IMR-90 (cell line): Measurements from ENCODE around the gene NRCAM. TPM values are rescaled to one million over a fixed set of nuclear protein-coding genes. Genes with fewer than 3 reads are reported as not detected.

Experiments
- ATAC-seq: fragments of 200-7000 bp; cut with Tn5 transposase; 2 replicates; pipeline ENCODE4 v1.9.1; 2020; ENCODE audit warnings: low read depth, mild to moderate bottlenecking, moderate library complexity
- BruUV-seq: library from RNA; stranded (reverse); fragments of 400-500 nt; replicated peaks from 2 replicates; lab custom pipeline; 2021; lab: Mats Ljungman, UMichigan
- CTCF ChIA-PET: fragments of 300-600 bp; formaldehyde crosslinking; extraction: SDS; loops from one replicate; lab custom pipeline; 2021; ENCODE audit warnings: antibody characterized with exemption; lab: Yijun Ruan, JAX
- POLR2A ChIA-PET: fragments of 300-600 bp; sonication (Branson Sonifier 250); formaldehyde crosslinking; loops from one replicate; lab custom pipeline; 2022; ENCODE audit warnings: antibody characterized with exemption; ENCODE audit not compliant: unreplicated experiment; lab: Charles Lee
- DNase-seq: peaks from one replicate; pipeline ENCODE4 v3.0.0; 2013
- H2AFZ ChIP-seq: replicated peaks from 2 replicates; pipeline ENCODE3; 2013; ENCODE audit warnings: low read length, mild to moderate bottlenecking; ENCODE audit not compliant: poor library complexity
- H2AK5ac ChIP-seq: 2 replicates; pipeline ENCODE4 v1.6.1; 2013; ENCODE audit warnings: low read depth, low read length, inconsistent platforms
- H2AK9ac ChIP-seq: replicated peaks from 2 replicates; pipeline ENCODE3; 2013; ENCODE audit warnings: mild to moderate bottlenecking, low read depth, low read length, moderate library complexity; ENCODE audit not compliant: poor library complexity
- H2BK120ac ChIP-seq: 2 replicates; pipeline ENCODE4 v1.6.1; 2013; ENCODE audit warnings: low read depth, low read length, inconsistent platforms
- H2BK15ac ChIP-seq: 3 replicates; pipeline ENCODE4 v1.6.1; 2013; ENCODE audit warnings: low read depth, low read length, inconsistent platforms
- H2BK20ac ChIP-seq: 2 replicates; pipeline ENCODE4 v1.6.1; 2013; ENCODE audit warnings: low read depth, mild to moderate bottlenecking, inconsistent platforms, low read length, moderate library complexity
- H2BK5ac ChIP-seq: 2 replicates; pipeline ENCODE4 v1.6.1; 2013; ENCODE audit warnings: mild to moderate bottlenecking, low read depth, low read length, inconsistent platforms; ENCODE audit not compliant: poor library complexity, severe bottlenecking
- H3K14ac ChIP-seq: replicated peaks from 2 replicates; pipeline ENCODE4 v1.6.1; 2013; ENCODE audit warnings: low read depth, low read length, inconsistent platforms
- H3K18ac ChIP-seq: 2 replicates; pipeline ENCODE4 v1.6.1; 2013; ENCODE audit warnings: low read depth, low read length, control low read depth
- H3K23ac ChIP-seq: 2 replicates; pipeline ENCODE4 v1.6.1; 2013; ENCODE audit warnings: low read depth, low read length, inconsistent platforms
- H3K27ac ChIP-seq: 2 replicates; pipeline ENCODE4 v1.5.1; 2013; ENCODE audit warnings: mild to moderate bottlenecking, control low read depth, low read length; ENCODE audit not compliant: insufficient read depth
- H3K27me3 ChIP-seq: 2 replicates; pipeline ENCODE4 v1.6.1; 2013; ENCODE audit warnings: low read length; ENCODE audit not compliant: control insufficient read depth, insufficient read depth
- H3K36me3 ChIP-seq: 2 replicates; pipeline ENCODE4 v1.6.1; 2013; ENCODE audit warnings: low read length, mixed read lengths; ENCODE audit not compliant: control insufficient read depth, insufficient read depth
- H3K4ac ChIP-seq: 2 replicates; pipeline ENCODE4 v1.6.1; 2013; ENCODE audit warnings: low read depth, low read length, inconsistent platforms
- H3K4me1 ChIP-seq: 2 replicates; pipeline ENCODE4 v1.6.1; 2013; ENCODE audit warnings: low read length, mixed read lengths; ENCODE audit not compliant: control insufficient read depth, insufficient read depth
- H3K4me2 ChIP-seq: 2 replicates; pipeline ENCODE4 v1.6.1; 2013; ENCODE audit warnings: low read depth, mild to moderate bottlenecking, control low read depth, low read length, moderate library complexity
- H3K4me3 ChIP-seq: 2 replicates; pipeline ENCODE4 v1.5.1; 2013; ENCODE audit warnings: low read depth, mild to moderate bottlenecking, control low read depth, low read length, moderate library complexity; ENCODE audit not compliant: insufficient read depth
- H3K56ac ChIP-seq: 2 replicates; pipeline ENCODE4 v1.6.1; 2013; ENCODE audit warnings: low read length, inconsistent platforms; ENCODE audit not compliant: insufficient read depth; ENCODE audit errors: extremely low read depth
- H3K79me1 ChIP-seq, 2 experiments: 2 replicates each; pipeline ENCODE4 v1.6.1; 2013; ENCODE audit warnings: low read length in 2 of 2, inconsistent platforms in 1 of 2, low read depth in 1 of 2
- H3K9ac ChIP-seq: 2 replicates; pipeline ENCODE4 v1.6.1; 2013; ENCODE audit warnings: low read depth, low read length, control low read depth
- H3K9me1 ChIP-seq: 2 replicates; pipeline ENCODE4 v1.6.1; 2013; ENCODE audit warnings: low read length, inconsistent platforms; ENCODE audit not compliant: insufficient read depth
- H3K9me3 ChIP-seq: 2 replicates; pipeline ENCODE4 v1.6.1; 2013; ENCODE audit warnings: low read length; ENCODE audit not compliant: control insufficient read depth, insufficient read depth
- H4K20me1 ChIP-seq: 2 replicates; pipeline ENCODE4 v1.6.1; 2013; ENCODE audit warnings: low read length, inconsistent platforms; ENCODE audit not compliant: insufficient read depth
- H4K5ac ChIP-seq: 2 replicates; pipeline ENCODE4 v1.6.1; 2013; ENCODE audit warnings: mild to moderate bottlenecking, low read depth, low read length, control low read depth
- H4K8ac ChIP-seq, 2 experiments: 2 replicates each; pipeline ENCODE4 v1.6.1; 2013; ENCODE audit warnings: low read depth in 2 of 2, low read length in 2 of 2, control low read depth in 1 of 2, inconsistent platforms in 1 of 2
- H4K91ac ChIP-seq: 2 replicates; pipeline ENCODE4 v1.6.1; 2013; ENCODE audit warnings: low read depth, low read length, inconsistent platforms; ENCODE audit not compliant: insufficient read depth
- BHLHE40 ChIP-seq: fragments of 150-350 bp; IDR thresholded peaks from 2 replicates; pipeline ENCODE4 v1.6.1; 2016; ENCODE audit warnings: mild to moderate bottlenecking, low read depth, low read length
- CEBPB ChIP-seq: IDR thresholded peaks from 2 replicates; pipeline ENCODE4 v1.6.1; 2012; ENCODE audit warnings: low read depth, low read length, improper control_type of control experiment
- CHD1 ChIP-seq: IDR thresholded peaks from 2 replicates; pipeline ENCODE4 v1.6.1; 2012; ENCODE audit warnings: low read depth, low read length, improper control_type of control experiment
- FOS ChIP-seq: fragments of 150-350 bp; IDR thresholded peaks from 2 replicates; pipeline ENCODE4 v1.6.1; 2016; ENCODE audit warnings: low read depth, low read length
- MAFK ChIP-seq: IDR thresholded peaks from 2 replicates; pipeline ENCODE4 v1.6.1; 2012; ENCODE audit warnings: low read depth, low read length, improper control_type of control experiment
- MAZ ChIP-seq: IDR thresholded peaks from 2 replicates; pipeline ENCODE4 v1.6.1; 2012; ENCODE audit warnings: low read depth, mild to moderate bottlenecking, low read length, improper control_type of control experiment, moderate library complexity, borderline replicate concordance
- MXI1 ChIP-seq: IDR thresholded peaks from 2 replicates; pipeline ENCODE4 v1.6.1; 2012; ENCODE audit warnings: low read depth, mild to moderate bottlenecking, low read length, moderate library complexity, borderline replicate concordance
- POLR2A ChIP-seq: IDR thresholded peaks from 2 replicates; pipeline ENCODE4 v1.6.1; 2012; ENCODE audit warnings: mild to moderate bottlenecking, low read depth, low read length
- RCOR1 ChIP-seq: IDR thresholded peaks from 2 replicates; pipeline ENCODE4 v1.6.1; 2012; ENCODE audit warnings: mild to moderate bottlenecking, low read length, improper control_type of control experiment; ENCODE audit not compliant: insufficient replicate concordance
- RFX5 ChIP-seq: IDR thresholded peaks from 2 replicates; pipeline ENCODE4 v1.8.0; 2012; ENCODE audit warnings: low read depth, mild to moderate bottlenecking, low read length, moderate library complexity
- SMC3 ChIP-seq: fragments of 150-350 bp; IDR thresholded peaks from 2 replicates; pipeline ENCODE4 v1.6.1; 2016; ENCODE audit warnings: low read depth, mild to moderate bottlenecking, antibody characterized with exemption, low read length, moderate library complexity
- WGBS, 2 experiments: methylation state at CpG; one replicate each; pipeline versions ENCODE4 v1.1.5 to v1.1.7; 2013; ENCODE audit warnings: missing lambda C conversion rate in 2 of 2; ENCODE audit not compliant: insufficient read length in 1 of 2; ENCODE audit errors: extremely low coverage in 2 of 2; 5-methylcytosine and 5-hydroxymethylcytosine counted together
- dilution Hi-C: fragments of 300-500 bp; cut with HindIII; formaldehyde crosslinking; loops from one replicate; pipeline ENCODE4 v1.14.3; 2018; ENCODE audit warnings: low sequenced_read_pairs; ENCODE audit not compliant: unreplicated experiment
- in situ Hi-C: fragments of 300-500 bp; cut with MboI; formaldehyde crosslinking; loops from 3 replicates; pipeline ENCODE4 v1.14.3; 2019; ENCODE audit warnings: low sequenced_read_pairs, inconsistent platforms, mixed read lengths
- intact Hi-C: fragments of 100-400 bp; cut with micrococcal nuclease; formaldehyde crosslinking; loops from 2 replicates; pipeline ENCODE4 v1.10.0; 2022
- polyA plus RNA-seq, 3 experiments: library from polyadenylated mRNA; depleted of rRNA; stranded (reverse); fragments of >200 nt; gene quantifications; 2 replicates each; pipeline ENCODE4 v1.2.3, GENCODE V29; 2012; ENCODE audit warnings: low replicate concordance in 1 of 3
- total RNA-seq: library from RNA; depleted of rRNA; stranded (reverse); fragments of >200 nt; gene quantifications from 2 replicates; pipeline ENCODE4 v1.2.3, GENCODE V29; 2012
- TF ChIP-seq, protein P1 (sequence below): fragments of 150-350 bp; IDR thresholded peaks from 2 replicates; pipeline ENCODE4 v1.6.1; 2016; ENCODE audit warnings: low read depth, mild to moderate bottlenecking, low read length, moderate library complexity, borderline replicate concordance
- TF ChIP-seq, protein P2 (sequence below): fragments of 150-350 bp; IDR thresholded peaks from 2 replicates; pipeline ENCODE4 v1.6.1; 2017; ENCODE audit warnings: mild to moderate bottlenecking, antibody characterized with exemption, low read length, low read depth

The NRCAM gene
- total and polyA plus RNA-seq, 2 of the 4 experiments (the other 2 are of a cell fraction) = 0.46 to 1.1 TPM

DNA sequence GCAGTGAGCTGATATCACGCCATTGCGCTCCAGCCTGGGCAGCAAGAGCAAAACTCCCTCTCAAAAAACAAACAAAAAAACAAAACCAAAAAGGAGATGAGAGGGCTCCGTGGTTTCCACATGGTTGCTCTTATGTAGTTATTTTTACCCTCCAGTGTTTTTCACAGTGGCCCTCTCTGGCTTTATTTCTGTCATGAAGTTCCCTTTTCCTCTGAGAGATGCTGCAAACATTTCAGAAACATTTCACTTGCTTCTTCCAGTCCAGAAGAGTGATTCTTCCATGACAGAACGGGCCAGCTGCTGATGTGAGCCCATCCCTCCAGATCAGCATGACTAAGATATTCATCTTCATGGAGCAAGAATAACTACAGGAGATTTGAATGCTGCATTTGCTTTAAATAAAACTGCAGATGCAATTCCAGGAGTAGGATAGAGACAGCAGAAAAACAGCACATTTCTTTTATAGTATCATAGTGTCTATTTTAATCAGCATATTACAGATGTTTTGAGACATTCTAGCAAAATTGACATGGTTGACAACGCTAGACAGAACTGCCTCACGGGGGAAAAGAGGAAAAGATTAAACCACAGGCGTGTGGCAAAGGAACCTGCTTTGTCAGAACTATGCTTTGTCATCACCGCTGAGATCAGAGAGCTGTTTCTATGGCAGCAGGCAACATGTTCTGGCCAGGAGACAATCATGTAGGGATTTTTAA lies 40.3 kb downstream of the NRCAM start:
- WGBS, 2 experiments = 40% methylated on average over 2 of the region's 8 CpGs; no CpG with 5 or more reads in 1 of the 2 experiments
- Histone ChIP-seq H4K20me1 (no peaks in the 10 kb centered on the region), H2AK5ac (no peak overlapping the region), H3K18ac (no peak overlapping the region), H3K36me3 (no peaks in the 10 kb centered on the region), H3K56ac (no peak overlapping the region), H3K4me2 (no peak overlapping the region), H3K9me3 (no peaks in the 10 kb centered on the region), H3K4me1 (no peaks in the 10 kb centered on the region), H3K14ac (no peak overlapping the region), H3K4me3 (no peak overlapping the region), H4K5ac (no peak overlapping the region), H3K23ac (no peak overlapping the region), H3K27ac (no peak overlapping the region), H3K27me3 (0 out of 2 replicates have a peak, but pooled peaks cover 2% of the 10 kb centered on the region), H4K8ac (no peak overlapping the region), H3K79me1 (no peaks in the 10 kb centered on the region), H3K9me1 (no peaks in the 10 kb centered on the region), H2BK15ac (no peak overlapping the region), H2BK5ac (no peak overlapping the region), H2BK120ac (no peak overlapping the region), H2AFZ (no peak overlapping the region), H2BK20ac (no peak overlapping the region), H4K91ac (no peak overlapping the region), H3K9ac (no peak overlapping the region), H3K4ac (no peak overlapping the region), H2AK9ac (no peak overlapping the region)
- DNase-seq (no peak), ATAC-seq (no peak)
- TF ChIP-seq RFX5 (no peak), SMC3 (no peak), BHLHE40 (no peak), RCOR1 (no peak), CHD1 (no peak), CEBPB (no peak), MAZ (no peak), FOS (no peak), POLR2A (no peak), MXI1 (no peak), MAFK (no peak)
- TF ChIP-seq, protein P1, sequence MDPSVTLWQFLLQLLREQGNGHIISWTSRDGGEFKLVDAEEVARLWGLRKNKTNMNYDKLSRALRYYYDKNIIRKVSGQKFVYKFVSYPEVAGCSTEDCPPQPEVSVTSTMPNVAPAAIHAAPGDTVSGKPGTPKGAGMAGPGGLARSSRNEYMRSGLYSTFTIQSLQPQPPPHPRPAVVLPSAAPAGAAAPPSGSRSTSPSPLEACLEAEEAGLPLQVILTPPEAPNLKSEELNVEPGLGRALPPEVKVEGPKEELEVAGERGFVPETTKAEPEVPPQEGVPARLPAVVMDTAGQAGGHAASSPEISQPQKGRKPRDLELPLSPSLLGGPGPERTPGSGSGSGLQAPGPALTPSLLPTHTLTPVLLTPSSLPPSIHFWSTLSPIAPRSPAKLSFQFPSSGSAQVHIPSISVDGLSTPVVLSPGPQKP = no peak
- TF ChIP-seq, protein P2, sequence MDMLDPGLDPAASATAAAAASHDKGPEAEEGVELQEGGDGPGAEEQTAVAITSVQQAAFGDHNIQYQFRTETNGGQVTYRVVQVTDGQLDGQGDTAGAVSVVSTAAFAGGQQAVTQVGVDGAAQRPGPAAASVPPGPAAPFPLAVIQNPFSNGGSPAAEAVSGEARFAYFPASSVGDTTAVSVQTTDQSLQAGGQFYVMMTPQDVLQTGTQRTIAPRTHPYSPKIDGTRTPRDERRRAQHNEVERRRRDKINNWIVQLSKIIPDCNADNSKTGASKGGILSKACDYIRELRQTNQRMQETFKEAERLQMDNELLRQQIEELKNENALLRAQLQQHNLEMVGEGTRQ = no peak
- intact Hi-C loops (no loop called here), dilution Hi-C loops (no loop called here), in situ Hi-C loops (no loop called here)
- ChIA-PET CTCF (no interaction called here), POLR2A (no interaction called here)
- BruUV-seq = no TSS peak
